Lung microvascular endothelial cell (primary cell): ENCODE data around the gene BDH1. TPM values are rescaled to one million over a fixed set of nuclear protein-coding genes. Genes with fewer than 3 reads are reported as not detected.

Source experiments
- DNase-seq, 2 donors: peaks; one replicate each; pipeline versions ENCODE4 v3.0.0 to v3.0.0-alpha.2; 2010; ENCODE audit warnings: low read depth in 2 of 2
- total RNA-seq: library from RNA; depleted of rRNA; stranded (reverse); fragments of >200 nt; gene quantifications from 2 replicates; pipeline ENCODE4 v1.2.1, GENCODE V29; 2014

The BDH1 gene
- total RNA-seq, 1 donor from 2014 or later = 1.6 TPM

- peak in 1 of 2 donors; percentile 37 for DNase-seq
These were observed 95.1 kb downstream of the BDH1 start for GRCh38 chr3:197460639-197461038.

DNA sequence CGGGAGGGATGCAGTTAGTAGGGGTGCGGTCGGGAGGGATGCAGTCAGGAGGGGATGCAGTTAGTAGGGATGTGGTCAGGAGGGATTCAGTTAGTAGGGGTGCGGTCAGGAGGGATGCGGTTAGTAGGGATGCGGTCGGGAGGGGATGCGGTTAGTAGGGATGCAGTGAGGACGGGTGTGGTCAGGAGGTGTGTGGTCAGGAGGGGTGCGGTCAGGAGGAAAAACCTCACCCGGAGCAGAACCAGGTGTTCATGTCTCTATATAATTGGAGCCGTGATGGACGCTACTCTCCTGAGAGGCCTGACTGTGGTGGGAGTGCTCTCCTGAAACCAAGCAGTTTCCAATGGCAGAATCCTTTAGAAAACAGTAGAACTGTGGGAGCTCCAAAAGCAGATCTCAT, 95.8 kb downstream of the BDH1 start:
- no peak for DNase-seq

Other genes starting within 250 kb of the BDH1 start
- gene RUBCN, start 180.9 kb upstream of the BDH1 start, total RNA-seq = 5.2 and 6.7 TPM in 2 replicates
- gene FYTTD1, start 193.9 kb upstream of the BDH1 start, total RNA-seq = 34.0 and 51.8 TPM in 2 replicates
- gene LRCH3, start 235.3 kb upstream of the BDH1 start, total RNA-seq = 30.9 and 77.0 TPM in 2 replicates